Globus pallidus (tissue), 1 donor: ENCODE measurements around the gene MEIOC.
"Not testable (repeated sequence)": the region's sequence is repeated elsewhere in the genome, so short reads cannot be mapped to it uniquely, and the experiment has no call there.

ENCODE experiments used
- DNase-seq: peaks from one replicate; pipeline ENCODE4 v3.0.0-alpha.2; 2015; ENCODE audit warnings: low spot score

Gene MEIOC

DNA sequence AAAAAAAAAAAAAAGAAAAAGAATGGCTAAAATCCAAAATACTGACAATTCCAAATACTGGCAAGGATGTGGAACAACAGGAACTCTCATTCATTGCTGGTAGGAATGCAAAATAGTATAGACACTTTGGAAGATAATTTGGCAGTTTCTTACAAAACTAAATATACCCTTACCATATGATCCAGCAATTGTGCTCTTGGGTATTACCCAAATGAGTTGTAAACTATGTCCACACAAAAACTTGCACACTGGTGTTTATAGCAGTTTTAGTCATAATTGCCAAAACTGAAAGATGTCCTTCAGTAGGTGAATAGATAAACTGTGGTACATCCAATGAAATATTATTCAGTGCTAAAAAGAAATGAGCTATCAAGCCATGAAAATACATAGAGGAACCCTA, 8.5 kb upstream of the MEIOC start:
- no peak for DNase-seq

DNA sequence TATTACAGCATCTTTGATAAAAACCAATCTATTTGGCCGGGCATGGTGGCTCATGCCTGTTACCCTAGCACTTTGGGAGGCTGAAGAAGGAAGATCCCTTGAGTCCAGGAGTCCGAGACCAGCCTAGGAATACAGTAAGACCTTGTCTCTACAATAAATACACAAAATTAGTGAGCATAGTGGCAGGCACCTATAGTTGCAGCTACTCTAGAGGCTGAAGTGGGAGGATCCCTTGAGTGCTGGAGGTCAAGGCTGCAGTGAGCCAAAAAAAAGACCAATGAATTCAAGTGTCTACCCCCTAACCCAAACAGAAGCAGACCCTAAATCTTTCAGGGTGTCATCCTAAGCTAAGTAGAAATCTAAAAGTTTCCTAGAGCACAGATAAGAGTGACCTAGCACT, 7.3 kb upstream of the MEIOC start:
- no peak for DNase-seq

DNA sequence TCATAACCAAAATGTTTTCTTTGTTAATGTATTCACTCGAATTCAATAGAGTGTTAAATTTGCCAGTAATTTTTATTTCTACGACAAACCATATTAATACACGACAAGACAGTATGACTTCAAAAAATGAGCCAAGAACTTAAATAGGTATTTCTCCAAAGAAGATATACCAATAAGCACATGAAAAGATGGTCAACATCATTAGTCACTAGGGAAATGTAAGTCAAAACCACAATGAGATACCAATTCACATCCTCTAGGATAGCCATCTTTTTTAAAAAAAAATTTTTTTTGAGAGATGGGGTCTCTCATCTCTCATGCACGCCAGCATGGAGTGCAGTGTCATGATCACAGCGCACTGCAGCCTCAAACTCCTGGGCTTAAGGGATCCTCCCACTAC, 5.0 kb upstream of the MEIOC start:
- no peak for DNase-seq

GRCh38 chr17:44652727-44653126, 3.5 kb upstream of the MEIOC start:
- DNase-seq: no peak

GRCh38 chr17:44653384-44653783, 2.9 kb upstream of the MEIOC start:
- no peak for DNase-seq

GRCh38 chr17:44653954-44654353, 2.3 kb upstream of the MEIOC start:
- no peak for DNase-seq

GRCh38 chr17:44661835-44662234, 5.6 kb downstream of the MEIOC start:
- no peak for DNase-seq

- DNase-seq: no peak
These were observed 6.8 kb downstream of the MEIOC start for GRCh38 chr17:44663095-44663494.

GRCh38 chr17:44664867-44665266, 8.6 kb downstream of the MEIOC start:
- no peak for DNase-seq

DNA sequence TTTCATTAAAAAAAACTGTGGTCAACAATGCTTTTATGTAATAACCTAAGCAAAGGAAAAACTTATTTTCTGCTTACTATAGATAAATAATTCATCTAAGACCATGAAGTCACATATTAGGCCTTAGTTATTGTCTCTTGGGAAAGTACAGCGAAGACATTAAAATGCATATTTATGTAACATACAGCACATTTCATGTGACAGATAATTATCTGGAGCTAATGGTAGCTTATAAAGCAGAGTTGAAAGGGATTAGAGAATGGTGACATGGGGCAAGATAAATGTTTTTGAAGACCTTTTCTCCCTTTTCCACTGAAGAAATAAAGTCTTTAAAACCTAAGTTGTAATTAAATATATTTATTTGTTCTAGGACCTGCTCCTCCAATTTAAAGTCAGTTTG, 9.7 kb downstream of the MEIOC start:
- no peak for DNase-seq

DNA sequence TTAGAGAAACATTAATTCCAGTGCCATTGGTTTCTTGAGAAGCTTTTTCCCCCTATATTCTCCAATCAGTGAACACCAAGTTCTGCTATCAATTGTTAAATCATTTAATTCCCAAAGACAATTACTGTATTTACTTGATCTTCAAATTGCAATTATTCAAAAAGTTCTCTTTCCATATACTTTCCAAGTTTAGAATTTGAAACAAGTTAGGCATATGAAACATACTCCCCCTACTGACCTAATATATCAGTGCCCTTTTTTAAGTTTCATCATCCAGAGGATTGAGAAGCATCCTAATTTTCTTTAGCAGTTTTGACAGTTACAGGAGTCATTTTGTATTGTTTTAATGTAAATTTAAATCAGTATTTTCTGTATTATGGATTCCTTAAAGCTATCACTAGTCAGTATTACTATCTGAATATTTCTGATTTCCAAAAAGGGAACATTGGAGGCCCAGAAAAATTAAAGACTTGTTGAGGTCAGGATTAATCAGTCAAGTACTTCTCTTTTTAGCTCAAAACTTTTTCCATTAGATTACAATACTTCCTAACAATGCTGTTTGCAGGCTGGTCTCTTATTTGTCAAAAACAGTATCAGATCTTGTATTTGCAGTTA, 16.3 kb downstream of the MEIOC start:
- no peak for DNase-seq

GRCh38 chr17:44673893-44674292, 17.6 kb downstream of the MEIOC start:
- DNase-seq: no peak

DNA sequence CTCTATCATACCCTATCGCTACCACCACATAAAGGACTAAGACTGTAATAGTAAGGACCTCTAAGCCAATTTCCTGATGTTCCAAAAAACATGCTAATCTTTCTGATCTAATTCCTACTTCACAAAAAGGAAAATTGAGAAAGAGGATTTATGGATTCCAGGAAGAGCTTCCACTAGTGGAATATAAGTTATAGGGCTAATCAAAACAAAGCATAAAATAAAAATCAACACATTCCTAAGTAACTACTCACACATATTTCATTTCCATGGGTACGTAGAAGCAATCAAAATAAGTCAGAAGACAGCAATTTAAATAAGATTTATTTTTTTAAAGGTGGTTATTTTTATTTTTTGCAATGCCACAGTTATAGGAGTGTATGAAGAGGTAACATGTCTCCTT, 20.9 kb downstream of the MEIOC start:
- no peak for DNase-seq

DNA sequence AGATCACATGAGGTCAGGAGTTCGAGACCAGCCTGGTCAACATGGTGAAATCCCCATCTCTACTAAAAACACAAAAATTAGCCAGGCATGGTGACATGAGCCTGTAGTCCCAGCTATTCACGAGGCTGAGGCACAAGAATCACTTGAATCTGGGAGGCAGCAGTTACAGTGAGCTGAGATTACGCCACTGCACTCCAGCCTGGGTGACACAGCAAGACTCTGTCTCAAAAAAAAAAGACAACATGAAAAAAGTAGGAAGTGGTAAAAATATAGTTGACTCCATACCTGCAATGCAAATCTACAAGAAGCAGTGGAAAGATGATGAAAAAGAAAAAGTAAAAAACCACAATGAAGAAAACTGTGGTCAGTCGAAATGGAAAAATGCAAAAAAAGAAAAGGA, 27.0 kb downstream of the MEIOC start:
- not testable (repeated sequence) for DNase-seq

GRCh38 chr17:44687756-44688155, 31.5 kb downstream of the MEIOC start:
- no peak for DNase-seq

- DNase-seq: no peak
These were observed 31.9 kb downstream of the MEIOC start for GRCh38 chr17:44688200-44688599.

- DNase-seq: no peak
These were observed 32.6 kb downstream of the MEIOC start for GRCh38 chr17:44688675-44689476.

DNA sequence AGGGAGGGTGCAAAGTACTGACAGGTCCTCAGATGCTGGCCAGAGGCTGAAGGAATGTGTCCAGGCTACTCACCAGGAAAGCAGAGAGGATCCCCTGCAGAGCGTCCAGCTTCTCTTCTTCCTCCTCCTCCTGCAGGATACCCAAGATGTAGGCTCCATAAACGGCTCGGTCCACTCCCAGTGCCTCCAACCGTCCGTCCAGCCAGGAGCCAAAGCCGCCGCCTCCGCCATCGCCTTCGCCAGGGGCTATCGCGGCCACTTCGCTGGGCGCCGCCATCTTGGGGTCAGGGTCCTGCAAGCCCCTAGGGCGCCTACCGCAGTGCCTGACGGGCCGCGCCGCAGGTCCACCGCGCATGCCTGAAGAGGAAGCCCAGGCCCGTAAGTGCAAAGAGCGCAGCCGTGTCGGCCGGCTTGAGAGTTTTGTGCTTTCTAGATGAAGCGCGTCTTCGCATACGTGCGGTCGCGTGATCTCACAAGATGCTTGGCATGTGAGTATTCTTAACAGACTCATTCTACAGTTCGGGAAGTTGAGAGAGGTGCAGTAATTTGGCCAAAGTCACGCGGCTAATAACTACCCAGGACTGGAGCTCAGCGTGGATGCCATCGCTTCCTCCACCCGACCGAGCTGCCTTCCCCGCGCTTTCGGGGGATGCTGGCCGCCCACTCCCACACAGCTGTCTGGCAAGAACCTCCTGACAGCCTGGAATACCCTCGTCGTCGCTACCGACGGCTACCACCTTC, 33.4 kb downstream of the MEIOC start, which contains the start of gene CCDC43:
Gene CCDC43 (minus strand): TSS at position 300 of the 741 bp plus-strand sequence. CDS start 23 bp downstream, at position 277.
- DNase-seq: peak; percentile 85

GRCh38 chr17:44690746-44691306, 34.6 kb downstream of the MEIOC start:
- not testable (repeated sequence) for DNase-seq

DNA sequence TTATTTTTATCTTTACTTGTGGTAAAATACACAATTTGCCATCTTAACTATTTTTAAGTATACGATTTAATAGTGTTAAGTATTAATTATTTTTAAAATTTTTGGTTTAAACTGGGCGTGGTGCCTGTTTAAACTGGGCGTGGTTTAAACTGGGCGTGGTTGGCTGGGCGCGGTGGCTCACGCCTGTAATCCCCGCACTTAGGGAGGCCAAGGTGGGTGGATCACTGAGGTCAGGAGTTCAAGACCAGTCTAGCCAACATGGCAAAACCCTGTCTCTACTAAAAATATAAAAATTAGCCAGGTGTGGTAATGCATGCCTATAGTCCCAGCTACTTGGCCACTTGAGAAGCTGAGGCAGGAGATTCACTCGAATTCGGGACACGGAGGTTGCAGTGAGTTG, 37.3 kb downstream of the MEIOC start:
- DNase-seq: no peak

DNA sequence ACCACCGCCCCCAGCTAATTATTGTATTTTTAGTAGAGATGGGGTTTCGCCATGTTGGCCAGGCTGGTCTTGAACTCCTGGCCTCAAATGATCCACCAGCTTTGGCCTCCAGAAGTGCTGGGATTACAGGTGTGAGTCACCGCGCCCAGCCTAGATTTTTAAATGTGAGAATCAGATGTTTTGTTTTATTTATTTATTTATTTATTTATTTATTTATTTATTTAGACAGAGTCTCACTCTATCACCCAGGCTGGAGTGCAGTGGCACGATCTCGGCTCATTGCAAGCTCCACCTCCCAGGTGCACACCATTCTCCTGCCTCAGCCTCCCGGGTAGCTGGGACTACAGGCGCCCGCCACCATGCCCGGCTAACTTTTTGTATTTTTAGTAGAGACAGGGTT, 44.0 kb downstream of the MEIOC start:
- DNase-seq: not testable (repeated sequence)

DNA sequence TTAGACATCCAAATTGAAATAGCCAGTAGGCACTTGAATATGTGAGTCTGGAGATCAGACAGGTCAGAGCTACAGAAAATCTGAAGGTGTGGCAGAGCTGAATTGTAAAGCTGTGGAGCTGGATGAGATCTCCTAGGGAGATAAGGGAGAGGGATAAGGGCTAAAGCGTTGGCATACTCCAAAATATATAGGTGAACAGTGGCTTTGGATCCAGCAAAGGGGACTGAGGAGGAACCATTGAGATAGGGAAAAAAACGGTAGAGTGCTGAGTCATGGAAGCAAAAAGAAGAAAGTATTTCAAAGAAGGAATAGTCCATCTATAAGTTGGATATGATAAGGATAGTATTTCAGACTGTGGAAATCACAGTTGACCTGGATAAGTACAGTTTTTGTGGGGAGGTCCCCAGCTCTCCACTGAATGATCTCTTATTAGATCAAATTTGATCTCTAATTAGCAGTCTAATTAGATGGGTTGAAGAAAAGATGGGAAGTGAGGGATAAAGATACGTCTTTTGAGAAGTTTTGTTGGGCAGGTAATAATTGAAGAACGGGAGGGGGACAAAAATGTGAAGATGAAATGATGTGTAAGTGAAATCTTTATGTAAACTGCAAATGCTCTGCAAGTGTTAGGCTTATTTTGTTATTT, 51.6 kb downstream of the MEIOC start:
- DNase-seq: peak; percentile 3
